ENCODE measurements around the gene DSCAML1. TPM values are rescaled to one million over a fixed set of nuclear protein-coding genes. Genes with fewer than 3 reads are reported as not detected.

Gene DSCAML1
- polyA plus RNA-seq, 3 donors: 2.4 to 4.0 (median 2.9) TPM

DNA sequence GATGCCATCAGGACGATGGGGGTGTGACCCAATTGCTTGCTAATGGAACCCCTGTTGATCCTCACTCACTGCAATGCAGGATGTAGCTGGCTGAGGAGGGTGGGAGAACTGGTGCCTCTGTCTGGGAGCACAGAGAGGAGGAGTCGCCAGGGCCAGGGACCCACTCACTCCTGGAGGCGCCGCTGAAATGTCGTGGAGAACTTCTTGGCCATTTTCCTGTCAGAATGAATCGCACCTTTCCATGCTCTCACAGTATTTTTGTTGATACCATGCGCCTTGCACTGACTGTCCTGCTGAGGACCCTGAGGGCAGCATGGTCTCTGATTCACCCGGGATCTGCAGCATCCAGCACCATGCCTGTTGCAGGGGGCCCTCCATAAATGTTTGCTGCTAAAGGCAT lies 211.4 kb downstream of the DSCAML1 start:
- no peak for DNase-seq

DNA sequence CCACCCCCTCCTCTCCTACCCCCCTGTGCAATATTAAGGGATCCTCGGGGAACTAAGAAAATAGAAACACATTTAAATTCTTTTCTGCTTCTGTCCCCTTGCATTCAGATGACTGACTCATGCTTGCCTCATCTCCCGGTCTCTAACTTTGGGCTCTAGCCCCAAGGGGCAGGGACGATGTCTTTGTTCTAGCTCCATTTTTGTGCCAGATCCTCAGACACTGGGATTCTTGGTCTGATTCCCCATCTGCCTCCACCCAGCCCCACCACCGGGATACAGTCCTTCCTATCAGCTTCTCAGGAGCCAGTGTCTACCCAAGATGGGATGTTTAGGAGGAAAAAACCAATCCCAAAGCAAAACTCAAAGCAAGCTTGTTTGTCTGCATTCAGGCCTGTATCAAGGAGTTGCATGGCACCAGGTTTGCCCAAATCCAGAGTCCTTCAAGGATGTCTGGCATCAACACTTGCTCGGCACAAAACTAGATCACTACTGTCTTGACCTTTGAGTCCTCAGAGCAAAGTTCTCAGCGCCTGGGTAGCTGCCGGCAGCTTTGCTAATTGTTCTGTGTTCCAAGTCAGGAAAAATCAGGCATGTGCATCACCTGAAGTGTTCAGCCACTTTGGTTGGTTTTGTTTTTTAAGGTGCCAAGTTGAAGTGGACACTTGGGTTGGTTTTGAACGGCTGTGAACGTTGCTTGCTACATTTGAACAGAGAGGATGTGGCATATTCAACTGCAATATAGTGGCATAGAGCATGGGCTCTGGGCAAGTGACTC lies 212.8 kb downstream of the DSCAML1 start:
- DNase-seq: no peak

DNA sequence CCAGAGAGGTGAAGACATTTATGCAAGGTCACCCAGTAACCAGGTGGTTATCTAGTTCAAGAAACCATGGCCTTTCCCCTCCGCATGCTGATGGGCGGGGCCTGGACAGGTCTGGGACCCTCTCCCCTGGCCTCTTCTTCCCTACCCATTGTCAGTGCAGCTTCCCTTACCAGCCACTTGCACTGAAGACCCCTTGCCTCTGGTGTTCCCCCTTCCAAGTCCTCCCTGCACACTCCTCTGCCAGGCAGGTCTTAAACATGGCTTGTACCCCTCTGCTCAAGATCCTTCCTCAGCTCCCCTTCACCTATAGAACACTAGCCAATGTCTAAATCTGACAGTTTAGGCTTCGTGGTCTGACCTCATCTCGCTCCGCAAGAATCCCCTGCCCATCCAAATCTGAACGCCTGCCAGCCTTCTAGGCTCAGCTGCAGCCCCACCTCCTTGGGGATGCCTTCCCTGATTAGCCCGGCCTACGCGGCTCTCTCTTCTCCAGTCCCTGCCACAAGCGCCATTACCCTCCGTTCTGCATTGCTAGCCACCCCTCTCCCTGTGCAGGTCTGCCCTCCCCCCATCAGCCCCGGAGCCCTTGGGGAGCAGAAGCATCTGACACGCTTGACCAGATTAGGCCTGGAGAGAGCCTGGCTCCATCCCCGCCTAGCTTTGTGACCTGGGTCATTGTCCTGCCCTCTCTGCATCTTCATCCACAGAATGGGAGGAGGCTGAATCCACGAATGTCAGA lies 213.8 kb downstream of the DSCAML1 start:
- DNase-seq: peak; percentile 81

- no peak for DNase-seq
These were observed 214.6 kb downstream of the DSCAML1 start for GRCh38 chr11:117582433-117582832.

GRCh38 chr11:117580866-117581265 lies 216.2 kb downstream of the DSCAML1 start:
- DNase-seq: no peak

- no peak for DNase-seq
These were observed 217.9 kb downstream of the DSCAML1 start for GRCh38 chr11:117579161-117579560.

DNA sequence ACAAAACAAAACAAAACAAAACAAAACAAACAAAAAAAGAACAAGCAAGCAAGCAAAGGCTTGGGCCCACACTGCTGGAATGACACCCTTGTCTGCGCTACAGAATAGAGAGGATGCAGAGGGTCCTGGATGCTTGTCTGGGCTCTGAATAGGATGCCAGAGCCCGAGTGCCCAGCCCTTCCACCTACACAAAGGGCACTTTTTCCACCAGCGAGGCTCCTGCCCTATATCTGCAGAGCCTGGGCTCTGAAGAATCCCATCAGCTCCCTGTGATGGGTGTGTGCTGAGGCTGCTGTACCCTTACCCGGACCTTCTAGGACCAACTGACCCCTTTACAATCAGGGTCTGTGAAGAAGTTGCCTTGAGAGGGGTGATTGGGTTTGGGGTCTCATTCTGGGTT lies 221.2 kb downstream of the DSCAML1 start:
- DNase-seq: no peak

DNA sequence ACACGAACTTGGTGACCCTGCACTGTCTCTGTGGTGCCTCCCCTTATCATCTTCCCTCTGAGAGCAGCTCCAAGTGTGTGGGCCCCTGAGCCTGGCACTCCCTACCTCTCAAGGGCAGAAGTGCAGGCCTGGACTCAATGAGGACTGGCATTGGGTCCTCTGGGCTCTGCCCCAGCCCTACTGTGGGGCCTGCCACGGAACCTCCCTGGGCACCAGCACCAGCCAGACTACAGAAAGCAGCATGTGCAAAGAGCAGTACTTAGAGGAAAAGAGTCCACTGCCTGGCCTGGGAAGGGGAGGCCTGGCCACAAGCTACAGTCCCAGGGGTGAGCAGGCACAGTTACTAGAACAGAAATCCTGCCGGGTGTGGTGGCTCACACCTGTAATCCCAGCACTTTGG lies 222.5 kb downstream of the DSCAML1 start:
- DNase-seq: no peak

DNA sequence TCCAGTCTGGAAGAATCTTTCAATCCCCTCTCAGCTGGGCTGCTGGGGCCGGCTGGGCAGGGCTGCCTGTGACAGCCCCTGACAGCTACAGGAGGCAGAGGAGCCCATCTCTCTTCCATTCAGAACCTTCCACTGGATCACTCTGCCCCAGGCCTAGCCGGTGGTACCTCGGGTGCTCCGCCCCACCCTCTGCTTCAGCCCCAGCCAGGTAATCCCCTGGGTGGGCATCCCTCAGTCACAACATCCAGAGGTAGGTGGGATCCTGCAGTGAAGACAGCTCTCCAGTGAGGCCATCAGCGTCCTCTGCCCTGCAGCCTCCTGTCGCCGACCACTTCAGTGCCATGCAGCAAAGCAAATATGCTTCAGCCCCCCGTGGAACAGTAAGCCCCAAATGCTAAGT lies 223.7 kb downstream of the DSCAML1 start:
- DNase-seq: no peak

DNA sequence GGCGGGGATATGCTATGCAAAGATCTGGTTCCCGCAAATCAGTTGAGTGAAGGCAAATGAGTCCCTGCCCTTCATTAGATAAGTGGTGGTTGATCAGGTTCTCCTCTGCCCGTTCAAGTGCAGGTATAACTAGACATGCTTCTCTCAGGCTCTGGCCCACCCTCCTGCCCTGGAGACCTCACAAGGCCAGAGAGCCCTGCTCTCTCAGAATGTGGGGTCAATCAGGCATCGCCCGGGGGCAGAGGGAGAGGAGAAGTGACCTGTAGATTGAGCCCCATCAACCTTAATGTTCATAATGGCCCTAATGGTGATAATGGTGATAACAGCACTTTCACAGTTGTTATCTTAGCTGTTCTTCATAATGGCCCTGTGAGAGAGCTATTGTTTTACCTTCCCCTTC lies 224.3 kb downstream of the DSCAML1 start:
- DNase-seq: no peak

DNA sequence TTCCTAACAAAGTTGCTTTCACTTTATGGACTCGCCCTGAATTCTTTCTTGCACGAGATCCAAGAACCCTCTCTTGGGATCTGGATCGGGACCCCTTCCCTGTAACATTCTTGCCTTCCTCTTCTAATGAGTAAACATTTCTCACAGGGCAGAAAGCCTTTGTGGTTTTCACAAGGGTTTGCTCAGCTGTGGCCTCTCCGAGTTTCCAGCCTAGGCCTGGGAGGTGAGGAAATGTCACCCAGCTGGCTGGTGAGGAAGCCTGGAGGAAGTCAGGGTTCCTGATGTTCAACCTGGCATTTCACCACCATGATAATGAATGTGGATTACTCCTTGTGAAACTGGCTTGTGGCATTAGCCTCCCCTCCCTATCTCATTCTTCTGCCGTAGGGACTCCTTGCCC lies 224.9 kb downstream of the DSCAML1 start:
- DNase-seq: no peak

GRCh38 chr11:117570701-117571100 lies 226.3 kb downstream of the DSCAML1 start:
- no peak for DNase-seq

DNA sequence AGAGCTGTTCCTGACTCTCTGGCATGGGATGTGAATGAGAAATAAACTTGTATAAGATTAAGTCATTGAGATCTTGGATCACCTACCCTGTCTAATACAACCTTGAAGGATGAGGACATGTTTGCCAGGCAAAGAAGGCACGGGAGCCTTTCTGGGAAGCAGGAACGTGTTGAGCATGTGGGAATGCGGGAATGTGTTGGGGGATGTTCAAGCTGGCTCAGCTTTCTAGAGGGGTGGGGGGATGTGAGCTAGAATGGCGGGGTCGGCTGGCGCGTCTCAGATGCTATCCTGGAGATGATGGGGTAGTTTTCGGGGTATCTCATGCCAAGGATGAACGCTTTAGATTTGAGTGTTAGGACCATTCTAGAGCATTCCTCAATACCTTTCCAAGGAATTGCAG lies 227.1 kb downstream of the DSCAML1 start:
- DNase-seq: no peak

GRCh38 chr11:117565709-117566108 lies 231.3 kb downstream of the DSCAML1 start:
- no peak for DNase-seq

GRCh38 chr11:117564321-117564720 lies 232.7 kb downstream of the DSCAML1 start:
- DNase-seq: no peak

- no peak for DNase-seq
These were observed 233.5 kb downstream of the DSCAML1 start for GRCh38 chr11:117563556-117563955.

- no peak for DNase-seq
These were observed 234.9 kb downstream of the DSCAML1 start for GRCh38 chr11:117562136-117562535.

- no peak for DNase-seq
These were observed 236.1 kb downstream of the DSCAML1 start for GRCh38 chr11:117560780-117561530.

DNA sequence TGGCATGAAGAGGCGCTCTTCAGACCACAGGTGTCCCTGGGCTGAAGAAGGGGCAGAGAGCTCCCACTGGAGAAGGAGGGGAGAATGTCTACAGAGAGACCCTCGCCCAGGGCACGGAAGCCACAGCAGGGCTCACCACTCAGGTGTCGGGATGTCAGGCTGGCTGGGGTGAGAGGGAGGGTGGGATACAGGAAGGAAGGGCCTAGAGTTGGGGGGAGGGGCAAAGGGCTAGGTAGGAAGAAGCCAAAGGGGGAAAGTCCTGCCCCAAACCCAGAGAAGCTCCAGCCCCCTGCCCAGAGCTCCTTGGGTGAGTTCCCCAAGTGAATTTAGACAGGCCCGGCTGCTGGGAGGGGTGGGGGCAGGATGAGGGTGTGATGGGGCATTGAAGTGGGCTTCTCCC lies 237.3 kb downstream of the DSCAML1 start:
- DNase-seq: no peak

DNA sequence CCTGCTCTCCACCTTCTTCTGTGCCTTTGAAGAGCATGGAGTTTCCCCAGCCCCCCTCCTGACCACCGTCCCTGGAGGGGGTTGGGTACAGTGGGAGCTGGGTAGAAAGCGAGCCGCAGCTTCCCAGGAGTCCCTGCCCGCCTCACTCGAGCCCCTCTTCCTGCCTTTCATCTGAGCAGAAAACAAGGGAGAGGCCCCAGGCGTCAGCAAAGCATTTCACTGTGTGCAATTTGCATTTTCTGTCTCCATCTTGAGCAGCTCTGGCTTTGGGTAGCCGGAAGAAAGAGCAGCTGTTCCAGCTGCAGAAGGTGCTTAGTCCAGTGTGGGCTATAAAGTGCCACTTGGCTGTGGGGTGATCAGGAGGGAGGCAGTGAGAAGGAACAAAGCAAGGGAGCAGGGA lies 239.7 kb downstream of the DSCAML1 start:
- DNase-seq: no peak

- DNase-seq: no peak
These were observed 242.2 kb downstream of the DSCAML1 start for GRCh38 chr11:117554601-117555333.

DNA sequence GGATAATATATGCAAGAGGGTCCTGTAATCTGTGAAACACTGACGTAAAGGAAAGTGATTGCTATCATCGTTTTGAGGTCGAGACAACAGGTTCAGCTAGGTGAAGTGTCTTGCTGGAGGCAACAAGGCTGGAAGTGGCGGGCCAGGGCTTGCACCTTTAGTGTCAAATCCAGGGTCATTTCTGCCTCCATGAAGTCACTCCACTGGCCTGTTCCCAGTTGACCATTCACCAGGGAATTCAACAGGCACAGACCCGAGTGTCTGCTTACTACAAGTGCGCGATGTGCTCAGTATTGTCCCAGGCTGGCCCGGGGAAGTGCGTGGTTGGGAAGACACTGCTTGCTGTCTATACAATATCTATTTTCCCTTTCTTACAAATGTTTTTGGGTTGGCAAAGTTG lies 244.4 kb downstream of the DSCAML1 start:
- DNase-seq: no peak

Measured in renal pelvis (tissue), 4 donors.